Parathyroid adenoma (tissue), 2 donors: ENCODE measurements around the gene VPS37C.

Source experiments
- H2AFZ ChIP-seq: fragments of 300-600 bp; sonication (generic); one replicate; pipeline ENCODE4 v1.7.0; 2017; ENCODE audit warnings: antibody characterized with exemption, mild to moderate bottlenecking
- H3K27ac ChIP-seq: fragments of 300-600 bp; sonication (generic); one replicate; pipeline ENCODE4 v1.7.0; 2017
- H3K27me3 ChIP-seq: fragments of 300-600 bp; sonication (generic); one replicate; pipeline ENCODE4 v1.7.0; 2017; ENCODE audit warnings: low read length; ENCODE audit not compliant: control insufficient read depth, insufficient read depth
- H3K36me3 ChIP-seq: fragments of 300-600 bp; sonication (generic); one replicate; pipeline ENCODE4 v1.7.0; 2017; ENCODE audit warnings: low read length; ENCODE audit not compliant: control insufficient read depth, insufficient read depth
- H3K4me1 ChIP-seq: fragments of 300-600 bp; sonication (generic); one replicate; pipeline ENCODE4 v1.7.0; 2017; ENCODE audit warnings: control low read depth
- H3K4me2 ChIP-seq: fragments of 300-600 bp; sonication (generic); one replicate; pipeline ENCODE4 v1.7.0; 2017; ENCODE audit warnings: low read length
- H3K4me3 ChIP-seq: fragments of 300-600 bp; sonication (generic); one replicate; pipeline ENCODE4 v1.7.0; 2017; ENCODE audit warnings: low read depth, low read length
- H3K79me2 ChIP-seq: fragments of 300-600 bp; sonication (generic); one replicate; pipeline ENCODE4 v1.7.0; 2017; ENCODE audit warnings: control low read depth
- H3K9ac ChIP-seq: fragments of 300-600 bp; sonication (generic); one replicate; pipeline ENCODE4 v1.7.0; 2017; ENCODE audit warnings: mild to moderate bottlenecking
- H3K9me3 ChIP-seq: fragments of 300-600 bp; sonication (generic); one replicate; pipeline ENCODE4 v1.7.0; 2017; ENCODE audit warnings: low read length; ENCODE audit not compliant: control insufficient read depth
- TF ChIP-seq, protein P1 (sequence below): fragments of 300-600 bp; sonication (generic); IDR thresholded peaks from one replicate; pipeline ENCODE4 v1.7.0; 2017; ENCODE audit warnings: antibody characterized with exemption, mild to moderate bottlenecking
- donor health status: primary hyperparathyroidism.

VPS37C gene

DNA sequence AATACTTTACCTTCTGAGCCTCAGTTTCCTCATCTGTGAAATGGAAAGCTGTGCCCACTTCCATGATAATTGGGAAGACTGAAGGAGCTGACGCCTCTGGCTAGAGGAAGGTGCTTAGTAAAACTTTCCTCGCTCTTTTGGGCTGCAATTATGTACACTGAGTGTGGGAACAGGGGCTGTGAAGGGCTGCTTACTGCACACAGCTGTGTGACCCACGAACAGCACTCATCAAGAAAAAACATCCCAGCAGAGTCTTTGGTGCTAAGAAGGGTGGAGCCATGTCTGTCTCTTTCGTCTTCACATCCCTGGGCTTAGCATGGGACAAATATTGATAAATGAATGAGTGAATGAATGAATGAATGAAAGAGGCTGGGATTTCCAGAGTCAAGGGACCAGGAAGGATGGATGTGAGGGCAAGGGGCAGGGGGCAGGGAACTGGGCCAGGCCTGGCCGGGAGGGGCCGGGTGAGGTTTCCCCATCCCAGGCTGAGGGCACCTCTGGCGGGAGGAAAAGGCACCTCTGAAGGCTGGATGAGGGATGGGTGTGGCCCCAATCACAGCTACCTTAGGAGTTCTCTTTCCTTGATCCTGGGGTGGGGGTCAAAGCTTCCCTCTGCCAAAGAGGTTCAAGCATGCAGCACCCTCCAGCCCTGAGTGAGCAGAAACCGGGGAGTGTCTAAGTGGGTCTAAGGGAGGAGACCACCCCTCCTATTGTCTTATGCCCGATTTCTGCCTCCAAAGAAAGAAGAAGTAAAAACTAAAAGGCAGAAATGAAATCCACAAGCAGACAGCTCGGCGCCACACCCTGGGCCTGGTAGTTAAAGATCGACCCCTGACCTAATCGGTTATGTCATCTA is 68.1 kb downstream of the VPS37C start:
- Histone ChIP-seq H3K4me1 (no peaks in the 10 kb centered on the region), H3K79me2 (no peaks in the 10 kb centered on the region), H3K9ac (no peak overlapping the region), H3K9me3 (no peaks in the 10 kb centered on the region), H3K4me3 (no peak overlapping the region), H3K27ac (no peak overlapping the region), H2AFZ (no peak overlapping the region), H3K27me3 (no peaks in the 10 kb centered on the region), H3K4me2 (no peak overlapping the region), H3K36me3 (no peaks in the 10 kb centered on the region)
- TF ChIP-seq, protein P1, sequence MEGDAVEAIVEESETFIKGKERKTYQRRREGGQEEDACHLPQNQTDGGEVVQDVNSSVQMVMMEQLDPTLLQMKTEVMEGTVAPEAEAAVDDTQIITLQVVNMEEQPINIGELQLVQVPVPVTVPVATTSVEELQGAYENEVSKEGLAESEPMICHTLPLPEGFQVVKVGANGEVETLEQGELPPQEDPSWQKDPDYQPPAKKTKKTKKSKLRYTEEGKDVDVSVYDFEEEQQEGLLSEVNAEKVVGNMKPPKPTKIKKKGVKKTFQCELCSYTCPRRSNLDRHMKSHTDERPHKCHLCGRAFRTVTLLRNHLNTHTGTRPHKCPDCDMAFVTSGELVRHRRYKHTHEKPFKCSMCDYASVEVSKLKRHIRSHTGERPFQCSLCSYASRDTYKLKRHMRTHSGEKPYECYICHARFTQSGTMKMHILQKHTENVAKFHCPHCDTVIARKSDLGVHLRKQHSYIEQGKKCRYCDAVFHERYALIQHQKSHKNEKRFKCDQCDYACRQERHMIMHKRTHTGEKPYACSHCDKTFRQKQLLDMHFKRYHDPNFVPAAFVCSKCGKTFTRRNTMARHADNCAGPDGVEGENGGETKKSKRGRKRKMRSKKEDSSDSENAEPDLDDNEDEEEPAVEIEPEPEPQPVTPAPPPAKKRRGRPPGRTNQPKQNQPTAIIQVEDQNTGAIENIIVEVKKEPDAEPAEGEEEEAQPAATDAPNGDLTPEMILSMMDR = no peak

DNA sequence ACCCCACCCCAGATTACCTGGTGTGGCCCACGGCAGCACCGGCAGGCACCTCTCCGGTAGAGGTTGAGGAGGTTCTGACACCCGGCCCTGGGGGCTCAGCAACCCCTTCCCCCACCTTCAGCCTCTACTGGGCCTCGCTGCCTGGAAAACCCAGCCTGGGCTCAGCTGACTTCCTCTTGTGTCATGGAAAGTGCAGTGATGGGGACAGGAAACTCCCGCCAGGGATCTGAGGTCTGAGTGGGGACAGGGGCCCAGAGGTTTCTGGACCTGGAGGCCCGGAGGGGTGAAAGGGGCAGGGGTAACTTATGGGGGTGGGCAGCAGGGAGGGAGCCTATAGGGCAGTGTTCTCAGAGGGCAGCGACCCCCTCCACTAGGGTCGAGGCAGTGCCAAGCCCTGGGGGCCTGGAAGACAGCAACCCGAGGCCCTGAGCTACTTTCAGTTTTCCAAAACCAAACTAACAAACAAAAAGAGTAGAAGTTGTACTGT is 68.9 kb downstream of the VPS37C start:
- no peak overlapping the region for H3K4me3 ChIP-seq

DNA sequence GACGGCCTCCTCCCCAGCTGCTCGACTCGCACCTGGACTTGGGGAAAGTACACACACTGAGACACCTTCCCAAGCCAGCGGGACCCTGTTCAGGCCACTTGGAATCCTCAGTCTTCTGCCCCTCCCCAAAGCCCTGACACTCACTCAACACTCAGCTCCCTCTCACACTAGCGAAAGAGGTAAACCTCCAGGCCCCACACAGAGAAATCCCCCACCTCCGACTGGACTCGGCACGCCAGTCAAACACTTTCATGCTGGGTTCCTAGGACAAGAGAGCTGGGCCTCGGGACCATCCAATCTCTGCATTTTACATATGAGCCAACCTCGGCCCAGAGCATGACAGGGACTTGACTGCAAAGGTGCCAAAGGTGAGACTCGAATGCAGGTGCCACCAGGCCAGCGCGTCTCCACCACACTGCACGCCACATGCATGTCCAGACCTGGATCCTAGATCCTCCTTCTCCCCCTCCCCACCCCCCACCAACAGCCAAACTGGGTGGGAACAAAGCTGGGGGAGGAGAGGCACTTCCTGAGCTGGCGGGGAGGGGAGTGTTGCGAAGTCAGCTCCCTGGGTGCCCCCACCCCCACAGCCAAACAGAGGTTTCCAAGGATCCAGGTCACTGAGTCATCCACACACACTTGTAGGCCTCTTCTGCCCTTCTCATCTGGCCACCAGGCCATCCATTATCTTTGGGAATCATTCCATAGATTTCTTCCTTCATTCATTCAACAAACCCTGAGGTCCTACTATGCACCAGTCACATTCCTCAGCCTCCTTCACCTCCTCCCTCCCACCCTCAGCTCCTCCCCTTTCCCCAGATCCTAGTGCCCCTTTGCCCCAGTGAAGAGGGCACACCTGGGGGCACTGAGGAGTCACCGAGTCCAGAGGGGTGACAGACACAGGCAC is 69.6 kb downstream of the VPS37C start:
- H3K79me2 ChIP-seq = no peaks in the 10 kb centered on the region
- TF ChIP-seq, protein P1 = no peak
- no peak overlapping the region for H3K27ac ChIP-seq

More for the DNA sequence above, 68.9 kb downstream of the VPS37C start:
- Histone ChIP-seq H3K27ac (no peak overlapping the region), H3K4me1 (no peaks in the 10 kb centered on the region), H3K36me3 (no peaks in the 10 kb centered on the region), H2AFZ (no peak overlapping the region), H3K4me2 (no peak overlapping the region), H3K9me3 (no peaks in the 10 kb centered on the region), H3K27me3 (no peaks in the 10 kb centered on the region), H3K79me2 (no peaks in the 10 kb centered on the region), H3K9ac (no peak overlapping the region)
- TF ChIP-seq, protein P1 = no peak

DNA sequence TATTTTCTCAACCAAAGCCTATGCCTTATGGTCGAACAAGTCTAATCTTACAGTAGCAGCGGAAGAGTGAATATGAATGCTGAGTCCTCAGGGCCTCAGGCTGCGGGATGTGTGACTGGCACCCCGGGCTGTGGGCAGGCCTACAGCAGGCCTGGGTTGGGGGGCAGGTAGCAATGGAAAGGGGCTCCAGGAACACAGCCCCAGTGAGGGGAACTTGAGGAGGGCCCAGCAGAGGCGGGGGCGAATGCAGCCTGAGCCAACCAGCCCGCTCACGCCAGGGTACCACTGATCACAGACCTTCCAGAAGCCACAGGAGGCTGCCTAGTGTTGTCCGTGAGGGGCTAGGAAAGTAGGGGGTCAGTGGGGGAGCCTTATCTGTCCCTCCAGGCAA is 70.2 kb downstream of the VPS37C start:
- TF ChIP-seq, protein P1 = no peak
- H3K79me2 ChIP-seq = no peaks in the 10 kb centered on the region
- no peaks in the 10 kb centered on the region for H3K27me3 ChIP-seq
- no peak overlapping the region for H3K9ac ChIP-seq
- H3K4me3 ChIP-seq = no peak overlapping the region
- H3K9me3 ChIP-seq = no peaks in the 10 kb centered on the region
- no peak overlapping the region for H2AFZ ChIP-seq
- H3K4me2 ChIP-seq = no peak overlapping the region
- H3K27ac ChIP-seq = no peak overlapping the region
- H3K36me3 ChIP-seq = no peaks in the 10 kb centered on the region
- no peaks in the 10 kb centered on the region for H3K4me1 ChIP-seq

More for the DNA sequence above, 69.6 kb downstream of the VPS37C start:
- H3K36me3 ChIP-seq = no peaks in the 10 kb centered on the region
- no peak overlapping the region for H3K4me3 ChIP-seq
- no peak overlapping the region for H3K9ac ChIP-seq
- H3K4me2 ChIP-seq = no peak overlapping the region
- no peaks in the 10 kb centered on the region for H3K27me3 ChIP-seq
- H2AFZ ChIP-seq = no peak overlapping the region
- no peaks in the 10 kb centered on the region for H3K9me3 ChIP-seq
- H3K4me1 ChIP-seq = no peaks in the 10 kb centered on the region
